ENCODE measurements around the gene CYP27A1.
A peak's percentile ranks its signal among the peaks of the same experiment; 100 is the strongest.

The CYP27A1 gene

GRCh38 chr2:218859988-218860831 lies 78.3 kb downstream of the CYP27A1 start:
- DNase-seq: no peak

GRCh38 chr2:218860950-218861381 lies 79.0 kb downstream of the CYP27A1 start:
- no peak for DNase-seq

- peak; percentile 26 for DNase-seq
These were observed 79.8 kb downstream of the CYP27A1 start for GRCh38 chr2:218861645-218862318.

- DNase-seq: peak; percentile 22
These were observed 81.1 kb downstream of the CYP27A1 start for GRCh38 chr2:218863021-218863520.

All from activated CD4-positive, CD25-positive, alpha-beta regulatory T cell treated with anti-CD3 and anti-CD28 coated beads, Interleukin-2, amount 50 U/mL, for 72 hours (primary cell).